GM12878 (cell line): ENCODE measurements around the gene LDHAL6B. TPM values are rescaled to one million over a fixed set of nuclear protein-coding genes. Genes with fewer than 3 reads are reported as not detected.

ENCODE experiments used
- CHD4 ChIP-seq: fragments of 200-600 bp; sonication (generic); IDR thresholded peaks from 2 replicates; pipeline ENCODE4 v1.6.1; 2016; ENCODE audit warnings: mild to moderate bottlenecking
- CREB1 ChIP-seq: IDR thresholded peaks from 2 replicates; pipeline ENCODE4 v1.6.1; 2012; ENCODE audit warnings: low read depth, mild to moderate bottlenecking, inconsistent platforms
- FOXK2 ChIP-seq: fragments of 450-650 bp; IDR thresholded peaks from 2 replicates; pipeline ENCODE4 v1.6.1; 2017; ENCODE audit warnings: mild to moderate bottlenecking, moderate library complexity
- GABPA ChIP-seq: IDR thresholded peaks from 2 replicates; pipeline ENCODE4 v1.6.1; 2014; ENCODE audit warnings: antibody characterized with exemption, low read depth, mild to moderate bottlenecking, inconsistent platforms
- HDAC2 ChIP-seq: fragments of 200-600 bp; sonication (generic); IDR thresholded peaks from 2 replicates; pipeline ENCODE4 v1.6.1; 2017
- KLF5 ChIP-seq: fragments of 450-650 bp; IDR thresholded peaks from 2 replicates; pipeline ENCODE4 v1.6.1; 2014; ENCODE audit warnings: mild to moderate bottlenecking; ENCODE audit not compliant: partially characterized antibody
- MEF2A ChIP-seq: IDR thresholded peaks from 2 replicates; pipeline ENCODE4 v1.6.1; 2011; ENCODE audit warnings: low read depth, mild to moderate bottlenecking, low read length, moderate library complexity; ENCODE audit not compliant: insufficient read depth
- MXI1 ChIP-seq: fragments of 150-350 bp; IDR thresholded peaks from 2 replicates; pipeline ENCODE4 v1.6.1; 2011; ENCODE audit warnings: low read depth, mild to moderate bottlenecking, inconsistent platforms, low read length, improper control_type of control experiment
- POLR2AphosphoS2 ChIP-seq: IDR thresholded peaks from 2 replicates; pipeline ENCODE4 v1.6.1; 2011; ENCODE audit warnings: low read depth, mild to moderate bottlenecking, low read length, improper control_type of control experiment, moderate library complexity
- RBBP5 ChIP-seq: fragments of 200-600 bp; sonication (generic); conservative IDR thresholded peaks from 2 replicates; pipeline ENCODE4 v1.6.1; 2016
- RFX5 ChIP-seq: IDR thresholded peaks from 2 replicates; pipeline ENCODE4 v1.6.1; 2011; ENCODE audit warnings: low read depth, low read length, improper control_type of control experiment
- SIX5 ChIP-seq: IDR thresholded peaks from 2 replicates; pipeline ENCODE4 v1.6.1; 2011; ENCODE audit warnings: mild to moderate bottlenecking, low read depth, low read length, moderate library complexity; ENCODE audit not compliant: severe bottlenecking
- TARDBP ChIP-seq: IDR thresholded peaks from 2 replicates; pipeline ENCODE4 v1.6.1; 2016; ENCODE audit warnings: borderline replicate concordance
- YY1 ChIP-seq: IDR thresholded peaks from 2 replicates; pipeline ENCODE4 v1.6.1; 2011; ENCODE audit warnings: low read depth, mild to moderate bottlenecking, low read length
- ZNF622 ChIP-seq: fragments of 450-650 bp; IDR thresholded peaks from 2 replicates; pipeline ENCODE4 v1.6.1; 2017; ENCODE audit warnings: mild to moderate bottlenecking, inconsistent platforms
- polyA plus RNA-seq, 11 experiments: library from polyadenylated mRNA; depleted of rRNA in 4 of 11; unstranded in 6 of 11; stranded (reverse) in 5 of 11; fragments of >200 nt; fragmentation: Nextera tagmentation in 4 of 11; fragmentation: Illumina TruSeq in 1 of 11; extraction: Ambion mirVana in 4 of 11; extraction: Trizol in 1 of 11; gene quantifications; 1 replicate in 1 of 11; 2 replicates in 10 of 11; pipeline versions ENCODE4 v1.2.1 to v1.2.3, GENCODE V29; 2011 to 2016; ENCODE audit warnings: inconsistent platforms in 2 of 11, missing spikeins in 2 of 11, low read depth in 1 of 11
- total RNA-seq, 4 experiments: library from RNA; depleted of rRNA in 3 of 4; stranded (reverse); fragments of >200 nt in 3 of 4; fragmentation: Illumina TruSeq in 1 of 4; extraction: Trizol in 1 of 4; gene quantifications; 2 replicates each; pipeline versions ENCODE4 v1.2.1 to v1.2.3, GENCODE V29; 2013 to 2021
- TF ChIP-seq, protein P1 (sequence below): fragments of 150-350 bp; IDR thresholded peaks from 2 replicates; pipeline ENCODE4 v1.6.1; 2014; ENCODE audit warnings: mild to moderate bottlenecking, low read depth, low read length
- TF ChIP-seq, protein P2 (sequence below): IDR thresholded peaks from 2 replicates; pipeline ENCODE4 v1.6.1; 2011; ENCODE audit warnings: borderline replicate concordance, low read depth, mild to moderate bottlenecking, moderate library complexity, low read length; ENCODE audit not compliant: insufficient read depth, poor library complexity, severe bottlenecking
- TF ChIP-seq, protein P3 (sequence below): fragments of 450-650 bp; formaldehyde crosslinking; IDR thresholded peaks from 2 replicates; pipeline ENCODE4 v1.4.0; 2020; ENCODE audit warnings: mild to moderate bottlenecking, moderate library complexity
- TF ChIP-seq, protein P4 (sequence below): IDR thresholded peaks from 2 replicates; pipeline ENCODE4 v1.6.1; 2011; ENCODE audit warnings: low read depth, low read length, improper control_type of control experiment, borderline replicate concordance
- TF ChIP-seq, protein P5 (sequence below): fragments of 450-650 bp; IDR thresholded peaks from 2 replicates; pipeline ENCODE4 v1.6.1; 2016; ENCODE audit warnings: mild to moderate bottlenecking, moderate library complexity, borderline replicate concordance

LDHAL6B gene
- total and polyA plus RNA-seq, 10 of the 15 experiments (the other 5 are each of a cell fraction or from before 2014, with no cell fraction given): 0.33 to 0.66 TPM; not detected in 8

DNA sequence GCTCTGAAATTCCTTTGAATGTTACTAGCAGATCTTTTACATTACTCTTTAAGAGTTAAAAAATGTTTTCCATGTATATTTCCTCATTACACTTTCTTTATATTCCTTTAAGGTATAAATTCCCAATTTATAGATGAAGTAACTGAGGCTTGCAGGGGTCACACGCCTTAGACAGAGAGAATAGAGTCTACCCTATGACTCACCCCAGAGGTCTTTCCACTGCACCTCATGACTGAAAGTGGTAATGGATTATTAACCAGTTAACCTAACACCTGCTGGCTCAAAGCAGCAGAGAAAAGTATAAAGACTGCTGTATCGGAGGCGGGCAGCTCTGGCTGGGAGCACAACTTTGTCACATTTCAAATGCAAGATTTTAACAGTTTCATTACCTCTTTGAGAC is 37.7 kb downstream of the LDHAL6B start (continued):
- TF ChIP-seq, protein P1, sequence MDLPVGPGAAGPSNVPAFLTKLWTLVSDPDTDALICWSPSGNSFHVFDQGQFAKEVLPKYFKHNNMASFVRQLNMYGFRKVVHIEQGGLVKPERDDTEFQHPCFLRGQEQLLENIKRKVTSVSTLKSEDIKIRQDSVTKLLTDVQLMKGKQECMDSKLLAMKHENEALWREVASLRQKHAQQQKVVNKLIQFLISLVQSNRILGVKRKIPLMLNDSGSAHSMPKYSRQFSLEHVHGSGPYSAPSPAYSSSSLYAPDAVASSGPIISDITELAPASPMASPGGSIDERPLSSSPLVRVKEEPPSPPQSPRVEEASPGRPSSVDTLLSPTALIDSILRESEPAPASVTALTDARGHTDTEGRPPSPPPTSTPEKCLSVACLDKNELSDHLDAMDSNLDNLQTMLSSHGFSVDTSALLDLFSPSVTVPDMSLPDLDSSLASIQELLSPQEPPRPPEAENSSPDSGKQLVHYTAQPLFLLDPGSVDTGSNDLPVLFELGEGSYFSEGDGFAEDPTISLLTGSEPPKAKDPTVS: no peak
- TF ChIP-seq KLF5: no peak
- no peak for TF ChIP-seq FOXK2
- TF ChIP-seq CREB1: no peak
- TF ChIP-seq, protein P2, sequence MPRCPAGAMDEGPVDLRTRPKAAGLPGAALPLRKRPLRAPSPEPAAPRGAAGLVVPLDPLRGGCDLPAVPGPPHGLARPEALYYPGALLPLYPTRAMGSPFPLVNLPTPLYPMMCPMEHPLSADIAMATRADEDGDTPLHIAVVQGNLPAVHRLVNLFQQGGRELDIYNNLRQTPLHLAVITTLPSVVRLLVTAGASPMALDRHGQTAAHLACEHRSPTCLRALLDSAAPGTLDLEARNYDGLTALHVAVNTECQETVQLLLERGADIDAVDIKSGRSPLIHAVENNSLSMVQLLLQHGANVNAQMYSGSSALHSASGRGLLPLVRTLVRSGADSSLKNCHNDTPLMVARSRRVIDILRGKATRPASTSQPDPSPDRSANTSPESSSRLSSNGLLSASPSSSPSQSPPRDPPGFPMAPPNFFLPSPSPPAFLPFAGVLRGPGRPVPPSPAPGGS: no peak
- no peak for TF ChIP-seq MEF2A
- no peak for TF ChIP-seq POLR2AphosphoS2
- no peak for TF ChIP-seq RBBP5
- 0 out of 2 replicates have a peak, but pooled peaks have one; percentile 45 for TF ChIP-seq MXI1
- TF ChIP-seq, protein P3, sequence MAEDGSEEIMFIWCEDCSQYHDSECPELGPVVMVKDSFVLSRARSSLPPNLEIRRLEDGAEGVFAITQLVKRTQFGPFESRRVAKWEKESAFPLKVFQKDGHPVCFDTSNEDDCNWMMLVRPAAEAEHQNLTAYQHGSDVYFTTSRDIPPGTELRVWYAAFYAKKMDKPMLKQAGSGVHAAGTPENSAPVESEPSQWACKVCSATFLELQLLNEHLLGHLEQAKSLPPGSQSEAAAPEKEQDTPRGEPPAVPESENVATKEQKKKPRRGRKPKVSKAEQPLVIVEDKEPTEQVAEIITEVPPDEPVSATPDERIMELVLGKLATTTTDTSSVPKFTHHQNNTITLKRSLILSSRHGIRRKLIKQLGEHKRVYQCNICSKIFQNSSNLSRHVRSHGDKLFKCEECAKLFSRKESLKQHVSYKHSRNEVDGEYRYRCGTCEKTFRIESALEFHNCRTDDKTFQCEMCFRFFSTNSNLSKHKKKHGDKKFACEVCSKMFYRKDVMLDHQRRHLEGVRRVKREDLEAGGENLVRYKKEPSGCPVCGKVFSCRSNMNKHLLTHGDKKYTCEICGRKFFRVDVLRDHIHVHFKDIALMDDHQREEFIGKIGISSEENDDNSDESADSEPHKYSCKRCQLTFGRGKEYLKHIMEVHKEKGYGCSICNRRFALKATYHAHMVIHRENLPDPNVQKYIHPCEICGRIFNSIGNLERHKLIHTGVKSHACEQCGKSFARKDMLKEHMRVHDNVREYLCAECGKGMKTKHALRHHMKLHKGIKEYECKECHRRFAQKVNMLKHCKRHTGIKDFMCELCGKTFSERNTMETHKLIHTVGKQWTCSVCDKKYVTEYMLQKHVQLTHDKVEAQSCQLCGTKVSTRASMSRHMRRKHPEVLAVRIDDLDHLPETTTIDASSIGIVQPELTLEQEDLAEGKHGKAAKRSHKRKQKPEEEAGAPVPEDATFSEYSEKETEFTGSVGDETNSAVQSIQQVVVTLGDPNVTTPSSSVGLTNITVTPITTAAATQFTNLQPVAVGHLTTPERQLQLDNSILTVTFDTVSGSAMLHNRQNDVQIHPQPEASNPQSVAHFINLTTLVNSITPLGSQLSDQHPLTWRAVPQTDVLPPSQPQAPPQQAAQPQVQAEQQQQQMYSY: no peak
- no peak for TF ChIP-seq TARDBP
- no peak for TF ChIP-seq HDAC2
- TF ChIP-seq, protein P4, sequence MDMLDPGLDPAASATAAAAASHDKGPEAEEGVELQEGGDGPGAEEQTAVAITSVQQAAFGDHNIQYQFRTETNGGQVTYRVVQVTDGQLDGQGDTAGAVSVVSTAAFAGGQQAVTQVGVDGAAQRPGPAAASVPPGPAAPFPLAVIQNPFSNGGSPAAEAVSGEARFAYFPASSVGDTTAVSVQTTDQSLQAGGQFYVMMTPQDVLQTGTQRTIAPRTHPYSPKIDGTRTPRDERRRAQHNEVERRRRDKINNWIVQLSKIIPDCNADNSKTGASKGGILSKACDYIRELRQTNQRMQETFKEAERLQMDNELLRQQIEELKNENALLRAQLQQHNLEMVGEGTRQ: peak; percentile 19; the same call in 1 of the 2 replicates
- TF ChIP-seq YY1: no peak
- TF ChIP-seq, protein P5, sequence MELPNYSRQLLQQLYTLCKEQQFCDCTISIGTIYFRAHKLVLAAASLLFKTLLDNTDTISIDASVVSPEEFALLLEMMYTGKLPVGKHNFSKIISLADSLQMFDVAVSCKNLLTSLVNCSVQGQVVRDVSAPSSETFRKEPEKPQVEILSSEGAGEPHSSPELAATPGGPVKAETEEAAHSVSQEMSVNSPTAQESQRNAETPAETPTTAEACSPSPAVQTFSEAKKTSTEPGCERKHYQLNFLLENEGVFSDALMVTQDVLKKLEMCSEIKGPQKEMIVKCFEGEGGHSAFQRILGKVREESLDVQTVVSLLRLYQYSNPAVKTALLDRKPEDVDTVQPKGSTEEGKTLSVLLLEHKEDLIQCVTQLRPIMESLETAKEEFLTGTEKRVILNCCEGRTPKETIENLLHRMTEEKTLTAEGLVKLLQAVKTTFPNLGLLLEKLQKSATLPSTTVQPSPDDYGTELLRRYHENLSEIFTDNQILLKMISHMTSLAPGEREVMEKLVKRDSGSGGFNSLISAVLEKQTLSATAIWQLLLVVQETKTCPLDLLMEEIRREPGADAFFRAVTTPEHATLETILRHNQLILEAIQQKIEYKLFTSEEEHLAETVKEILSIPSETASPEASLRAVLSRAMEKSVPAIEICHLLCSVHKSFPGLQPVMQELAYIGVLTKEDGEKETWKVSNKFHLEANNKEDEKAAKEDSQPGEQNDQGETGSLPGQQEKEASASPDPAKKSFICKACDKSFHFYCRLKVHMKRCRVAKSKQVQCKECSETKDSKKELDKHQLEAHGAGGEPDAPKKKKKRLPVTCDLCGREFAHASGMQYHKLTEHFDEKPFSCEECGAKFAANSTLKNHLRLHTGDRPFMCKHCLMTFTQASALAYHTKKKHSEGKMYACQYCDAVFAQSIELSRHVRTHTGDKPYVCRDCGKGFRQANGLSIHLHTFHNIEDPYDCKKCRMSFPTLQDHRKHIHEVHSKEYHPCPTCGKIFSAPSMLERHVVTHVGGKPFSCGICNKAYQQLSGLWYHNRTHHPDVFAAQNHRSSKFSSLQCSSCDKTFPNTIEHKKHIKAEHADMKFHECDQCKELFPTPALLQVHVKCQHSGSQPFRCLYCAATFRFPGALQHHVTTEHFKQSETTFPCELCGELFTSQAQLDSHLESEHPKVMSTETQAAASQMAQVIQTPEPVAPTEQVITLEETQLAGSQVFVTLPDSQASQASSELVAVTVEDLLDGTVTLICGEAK: no peak
- no peak for TF ChIP-seq GABPA
- TF ChIP-seq ZNF622: no peak
- TF ChIP-seq RFX5: no peak
- no peak for TF ChIP-seq SIX5
- no peak for TF ChIP-seq CHD4
